GM12874 (cell line): ENCODE results near the gene LACRT.

ENCODE experiments used
- TF ChIP-seq, protein P1 (sequence below): IDR thresholded peaks from 2 replicates; pipeline ENCODE4 v1.5.1; 2011; ENCODE audit warnings: low read depth, mild to moderate bottlenecking, control low read depth, low read length, moderate library complexity; ENCODE audit not compliant: insufficient read depth

LACRT gene

DNA sequence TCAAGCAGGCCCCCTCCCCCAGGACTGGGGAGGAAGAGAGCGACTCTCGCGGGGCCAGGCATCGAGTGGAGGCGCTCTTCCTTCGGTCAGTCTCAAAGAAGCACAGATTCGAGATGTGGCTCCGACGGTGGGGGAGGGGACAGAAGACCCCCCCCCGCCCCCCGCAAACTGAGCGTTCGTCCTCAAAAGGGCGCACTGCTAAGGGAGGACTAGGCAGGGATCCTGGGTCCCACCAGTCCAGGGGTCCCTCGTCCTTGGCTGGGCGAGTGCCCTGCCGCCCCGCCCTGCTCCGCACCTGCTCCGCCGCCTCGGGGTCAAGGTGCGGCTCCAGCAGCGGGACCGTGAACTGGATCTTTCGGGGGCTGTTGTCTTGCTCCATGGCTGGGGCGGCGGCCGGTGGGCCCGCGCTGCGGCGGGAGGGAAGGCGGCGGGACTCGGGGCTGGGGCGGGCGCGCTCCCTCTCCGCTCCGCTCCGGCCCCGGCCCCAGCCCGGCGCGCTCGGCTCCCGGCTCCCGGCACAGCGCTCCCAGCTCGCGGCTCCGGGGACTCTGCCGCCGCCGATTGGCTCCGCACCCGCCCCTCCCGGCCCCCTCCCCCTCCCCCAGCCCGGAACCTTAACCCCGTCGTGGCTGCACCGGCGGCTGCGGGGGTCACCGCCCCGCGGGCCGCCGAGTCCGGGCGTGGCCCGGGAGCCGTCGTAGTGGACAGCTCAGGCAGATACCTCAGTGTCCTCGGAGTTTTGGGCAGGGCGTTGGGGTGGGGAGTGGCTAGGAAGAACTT lies 46.4 kb downstream of the LACRT start, which contains the start of gene PPP1R1A:
Gene PPP1R1A, minus strand, starts transcription at position 550 of the 780 bp plus-strand sequence. Its CDS starts 171 bp downstream, at position 379.
- TF ChIP-seq, protein P1, sequence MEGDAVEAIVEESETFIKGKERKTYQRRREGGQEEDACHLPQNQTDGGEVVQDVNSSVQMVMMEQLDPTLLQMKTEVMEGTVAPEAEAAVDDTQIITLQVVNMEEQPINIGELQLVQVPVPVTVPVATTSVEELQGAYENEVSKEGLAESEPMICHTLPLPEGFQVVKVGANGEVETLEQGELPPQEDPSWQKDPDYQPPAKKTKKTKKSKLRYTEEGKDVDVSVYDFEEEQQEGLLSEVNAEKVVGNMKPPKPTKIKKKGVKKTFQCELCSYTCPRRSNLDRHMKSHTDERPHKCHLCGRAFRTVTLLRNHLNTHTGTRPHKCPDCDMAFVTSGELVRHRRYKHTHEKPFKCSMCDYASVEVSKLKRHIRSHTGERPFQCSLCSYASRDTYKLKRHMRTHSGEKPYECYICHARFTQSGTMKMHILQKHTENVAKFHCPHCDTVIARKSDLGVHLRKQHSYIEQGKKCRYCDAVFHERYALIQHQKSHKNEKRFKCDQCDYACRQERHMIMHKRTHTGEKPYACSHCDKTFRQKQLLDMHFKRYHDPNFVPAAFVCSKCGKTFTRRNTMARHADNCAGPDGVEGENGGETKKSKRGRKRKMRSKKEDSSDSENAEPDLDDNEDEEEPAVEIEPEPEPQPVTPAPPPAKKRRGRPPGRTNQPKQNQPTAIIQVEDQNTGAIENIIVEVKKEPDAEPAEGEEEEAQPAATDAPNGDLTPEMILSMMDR = no peak

DNA sequence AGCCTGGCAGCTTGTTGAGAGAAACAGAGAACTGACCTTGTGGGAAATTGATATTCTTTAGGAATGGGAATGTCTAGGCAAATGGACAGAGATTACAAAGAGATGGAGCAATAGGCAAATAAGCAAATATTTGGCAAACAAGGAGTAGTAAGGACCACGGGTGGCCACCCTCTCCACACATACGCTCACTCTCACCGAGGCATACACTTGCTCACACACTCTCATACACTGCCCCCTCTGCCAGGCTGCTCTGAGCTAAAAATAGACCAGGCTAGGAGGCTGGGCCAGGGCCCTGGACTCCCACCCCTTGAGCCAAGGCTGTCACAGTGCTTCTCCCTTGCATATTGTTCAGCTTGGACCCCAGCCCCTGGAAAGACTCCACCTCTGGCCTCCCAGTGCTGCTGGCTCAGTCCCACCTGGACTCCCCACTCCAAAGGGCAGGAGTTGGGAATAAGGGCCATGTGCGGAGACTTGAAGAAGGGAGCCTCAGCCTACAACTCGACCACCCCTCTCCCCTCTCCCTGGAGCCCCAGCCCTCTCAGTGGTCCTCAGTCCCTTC lies 47.3 kb downstream of the LACRT start:
- TF ChIP-seq, protein P1 = no peak

DNA sequence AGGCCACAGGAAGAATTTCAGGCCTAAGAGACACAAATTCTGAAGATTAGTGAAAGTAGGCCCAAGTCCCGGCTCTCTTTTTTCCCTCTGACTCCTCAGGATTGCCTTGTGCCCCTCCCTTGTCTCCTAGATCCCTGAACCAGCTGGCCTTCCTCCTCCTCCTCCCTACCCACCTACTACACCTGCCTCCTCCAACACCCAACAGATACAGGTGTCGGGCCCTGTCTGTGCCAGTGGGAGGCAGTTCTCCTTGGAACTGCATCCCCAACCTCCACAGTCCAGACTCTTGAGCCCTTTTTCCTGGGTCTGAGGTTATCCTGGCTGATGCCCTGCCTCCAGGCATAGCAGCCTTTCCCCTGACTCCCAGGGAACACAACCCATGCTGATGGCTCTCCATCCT lies 48.1 kb downstream of the LACRT start:
- TF ChIP-seq, protein P1 = no peak

DNA sequence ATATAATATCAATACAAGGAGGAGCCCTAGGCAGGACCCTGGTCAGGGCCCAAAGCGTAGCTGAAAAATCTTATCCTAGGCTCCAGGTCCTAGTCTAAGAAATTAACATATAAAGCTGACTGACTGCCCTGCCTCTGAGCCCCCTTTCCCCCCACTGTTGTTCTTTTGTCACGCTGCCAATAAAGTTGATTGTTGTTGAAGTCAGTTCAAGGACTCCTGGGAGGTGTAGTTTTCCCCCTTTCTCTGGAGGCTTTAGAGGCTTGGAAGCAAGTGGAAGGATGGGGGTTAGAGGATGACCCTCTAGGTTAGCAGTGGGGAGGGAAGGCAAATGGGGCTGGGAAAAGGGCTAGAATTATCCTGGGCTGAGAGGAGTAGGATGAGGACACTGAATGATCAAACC lies 49.5 kb downstream of the LACRT start:
- TF ChIP-seq, protein P1 = no peak

DNA sequence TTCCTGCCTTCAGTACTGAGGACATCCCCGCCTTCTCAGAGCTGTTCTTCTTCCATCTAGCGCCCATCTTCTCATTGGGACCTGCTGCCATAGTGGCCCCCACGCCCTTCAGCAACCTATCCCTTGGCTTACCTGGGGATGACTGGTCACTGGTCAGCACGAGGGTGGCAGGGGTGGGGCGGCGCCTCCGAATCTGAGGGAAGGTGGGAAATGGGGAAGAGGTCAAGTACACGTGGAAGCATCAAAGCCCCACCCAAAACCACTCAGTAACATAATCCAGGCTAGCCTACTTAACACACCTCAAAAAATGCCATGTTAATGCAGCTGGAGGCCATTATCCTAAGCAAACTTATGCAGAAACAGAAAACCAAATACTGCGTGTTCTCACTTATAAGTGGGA lies 50.6 kb downstream of the LACRT start:
- TF ChIP-seq, protein P1 = no peak

DNA sequence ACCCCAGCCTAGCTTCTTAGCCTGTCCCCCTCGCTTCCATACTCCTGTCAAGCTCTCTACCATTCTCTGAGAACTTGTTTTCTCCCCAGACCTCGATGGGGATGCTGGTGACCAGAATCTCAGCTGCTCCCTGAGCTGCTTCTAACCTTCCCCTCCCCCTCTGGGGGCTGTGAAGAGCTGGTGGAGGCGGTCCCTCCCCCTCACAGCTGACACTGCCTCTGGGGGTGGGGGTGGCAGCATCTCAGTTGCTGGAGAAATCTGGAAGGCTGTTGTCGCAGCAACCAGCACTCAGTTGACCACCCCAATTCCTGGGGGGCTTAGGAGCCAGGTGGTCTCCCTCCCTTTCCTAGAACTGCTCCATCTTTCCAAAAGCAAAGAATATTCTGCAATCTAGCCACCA lies 51.0 kb downstream of the LACRT start:
- TF ChIP-seq, protein P1 = no peak

DNA sequence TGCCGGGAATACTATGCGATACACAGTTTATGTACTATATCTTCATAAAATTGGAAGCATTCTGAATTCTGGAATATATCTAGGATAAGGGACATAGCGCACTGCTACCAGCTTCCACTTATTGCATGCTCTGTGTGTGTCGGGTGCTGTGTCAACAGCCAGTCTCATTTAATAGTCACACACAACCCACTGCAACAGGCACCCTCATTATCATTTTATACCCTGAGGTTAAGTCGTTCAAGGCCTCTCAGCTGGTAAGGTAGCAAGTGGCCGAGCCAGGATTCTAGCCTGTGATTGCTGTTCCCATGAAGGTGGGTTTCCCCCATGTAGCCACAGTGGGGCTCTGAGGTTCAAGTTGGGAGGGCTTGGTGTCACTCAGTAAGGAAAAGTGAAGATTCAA lies 53.3 kb downstream of the LACRT start:
- TF ChIP-seq, protein P1 = no peak
